ENCODE data around the gene THADA.

Gene THADA

GRCh38 chr2:43241558-43241957 lies 354.3 kb downstream of the THADA start:
- Histone ChIP-seq H3K4me3 (ENCODE audit: low read depth in 1 of 2, low read length in 2 of 2) (no peak overlapping the region), H3K79me2 (ENCODE audit: insufficient read depth, low read length) (no peaks in the 10 kb centered on the region), H3K4me2 (ENCODE audit: insufficient read depth, low read length) (no peak overlapping the region), H3K9ac (ENCODE audit: low read depth, low read length) (no peak overlapping the region), H3K27ac (ENCODE audit: low read length) (no peak overlapping the region), H2AFZ (ENCODE audit: low read depth, low read length) (no peak overlapping the region), H3K9me3 (ENCODE audit: insufficient read depth, low read length, severe bottlenecking) (no peaks in the 10 kb centered on the region), H3K36me3 (ENCODE audit: insufficient read depth, low read length) (0 out of 2 replicates have a peak, but pooled peaks cover 3% of the 10 kb centered on the region), H3K4me1 (ENCODE audit: insufficient read depth, low read length) (no peaks in the 10 kb centered on the region), H4K20me1 (ENCODE audit: insufficient read depth, low read length) (no peaks in the 10 kb centered on the region), H3K27me3 (ENCODE audit: insufficient read depth, low read length, poor library complexity) (no peaks in the 10 kb centered on the region)
- no peak for DNase-seq
- no peak for ATAC-seq (ENCODE audit: insufficient read depth, low read depth)
- TF ChIP-seq CTCF (IDR thresholded peaks at IDR 0.05; ENCODE audit: borderline replicate concordance, extremely low read depth, low read length, poor library complexity, severe bottlenecking) (no peak), EZH2 (IDR thresholded peaks at IDR 0.05; ENCODE audit: borderline replicate concordance, low read depth, low read length, severe bottlenecking) (no peak)

- ATAC-seq (ENCODE audit: insufficient read depth, low read depth) (no peak), DNase-seq (no peak)
- Histone ChIP-seq H3K4me2 (ENCODE audit: insufficient read depth, low read length) (no peak overlapping the region), H3K9ac (ENCODE audit: low read depth, low read length) (no peak overlapping the region), H3K4me3 (ENCODE audit: low read depth in 1 of 2, low read length in 2 of 2) (no peak overlapping the region), H4K20me1 (ENCODE audit: insufficient read depth, low read length) (no peaks in the 10 kb centered on the region), H3K27ac (ENCODE audit: low read length) (no peak overlapping the region), H3K79me2 (ENCODE audit: insufficient read depth, low read length) (no peaks in the 10 kb centered on the region), H3K4me1 (ENCODE audit: insufficient read depth, low read length) (no peaks in the 10 kb centered on the region), H3K27me3 (ENCODE audit: insufficient read depth, low read length, poor library complexity) (no peaks in the 10 kb centered on the region), H2AFZ (ENCODE audit: low read depth, low read length) (no peak overlapping the region), H3K9me3 (ENCODE audit: insufficient read depth, low read length, severe bottlenecking) (no peaks in the 10 kb centered on the region), H3K36me3 (ENCODE audit: insufficient read depth, low read length) (0 out of 2 replicates have a peak, but pooled peaks cover 3% of the 10 kb centered on the region)
- no peak for TF ChIP-seq EZH2 (IDR thresholded peaks at IDR 0.05; ENCODE audit: borderline replicate concordance, low read depth, low read length, severe bottlenecking)
Measured at GRCh38 chr2:43240766-43241150, 355.1 kb downstream of the THADA start.

- Histone ChIP-seq H2AFZ (ENCODE audit: low read depth, low read length) (no peak overlapping the region), H3K4me1 (ENCODE audit: insufficient read depth, low read length) (no peaks in the 10 kb centered on the region), H3K79me2 (ENCODE audit: insufficient read depth, low read length) (no peaks in the 10 kb centered on the region), H3K27ac (ENCODE audit: low read length) (no peak overlapping the region), H3K4me2 (ENCODE audit: insufficient read depth, low read length) (no peak overlapping the region), H3K9ac (ENCODE audit: low read depth, low read length) (no peak overlapping the region; the same call in 1 of the 2 replicates), H3K9me3 (ENCODE audit: insufficient read depth, low read length, severe bottlenecking) (no peaks in the 10 kb centered on the region), H3K4me3 (ENCODE audit: low read depth in 1 of 2, low read length in 2 of 2) (no peak overlapping the region), H4K20me1 (ENCODE audit: insufficient read depth, low read length) (no peaks in the 10 kb centered on the region), H3K36me3 (ENCODE audit: insufficient read depth, low read length) (0 out of 2 replicates have a peak, but pooled peaks cover 3% of the 10 kb centered on the region), H3K27me3 (ENCODE audit: insufficient read depth, low read length, poor library complexity) (no peaks in the 10 kb centered on the region)
- TF ChIP-seq CTCF (IDR thresholded peaks at IDR 0.05; ENCODE audit: borderline replicate concordance, extremely low read depth, low read length, poor library complexity, severe bottlenecking) = peak; percentile 16
- TF ChIP-seq EZH2 (IDR thresholded peaks at IDR 0.05; ENCODE audit: borderline replicate concordance, low read depth, low read length, severe bottlenecking) = no peak
- ATAC-seq (ENCODE audit: insufficient read depth, low read depth) (no peak), DNase-seq (no peak)
Measured at GRCh38 chr2:43239981-43240765, 355.7 kb downstream of the THADA start.

GRCh38 chr2:43238813-43239212 lies 357.0 kb downstream of the THADA start:
- no peaks in the 10 kb centered on the region for H3K79me2 ChIP-seq (ENCODE audit: insufficient read depth, low read length)
- ATAC-seq (ENCODE audit: insufficient read depth, low read depth) = no peak
- no peaks in the 10 kb centered on the region for H3K9me3 ChIP-seq (ENCODE audit: insufficient read depth, low read length, severe bottlenecking)
- H3K36me3 ChIP-seq (ENCODE audit: insufficient read depth, low read length) = 0 out of 2 replicates have a peak, but pooled peaks cover 3% of the 10 kb centered on the region
- DNase-seq = no peak
- no peak overlapping the region for H3K4me2 ChIP-seq (ENCODE audit: insufficient read depth, low read length)
- H3K9ac ChIP-seq (ENCODE audit: low read depth, low read length) = no peak overlapping the region
- H3K4me1 ChIP-seq (ENCODE audit: insufficient read depth, low read length) = no peaks in the 10 kb centered on the region
- no peaks in the 10 kb centered on the region for H3K27me3 ChIP-seq (ENCODE audit: insufficient read depth, low read length, poor library complexity)
- no peaks in the 10 kb centered on the region for H4K20me1 ChIP-seq (ENCODE audit: insufficient read depth, low read length)
- TF ChIP-seq CTCF (IDR thresholded peaks at IDR 0.05; ENCODE audit: borderline replicate concordance, extremely low read depth, low read length, poor library complexity, severe bottlenecking) (no peak), EZH2 (IDR thresholded peaks at IDR 0.05; ENCODE audit: borderline replicate concordance, low read depth, low read length, severe bottlenecking) (no peak)
- no peak overlapping the region for H2AFZ ChIP-seq (ENCODE audit: low read depth, low read length)
- H3K4me3 ChIP-seq (ENCODE audit: low read depth in 1 of 2, low read length in 2 of 2) = no peak overlapping the region
- H3K27ac ChIP-seq (ENCODE audit: low read length) = no peak overlapping the region
